GM13977 (cell line): ENCODE data around the gene C1QTNF5.

Experiments
- DNase-seq: peaks from one replicate; pipeline ENCODE4 v3.0.0; 2012; ENCODE audit warnings: low spot score
- CTCF ChIP-seq: IDR thresholded peaks from 2 replicates; pipeline ENCODE4 v1.5.1; 2012; ENCODE audit warnings: mild to moderate bottlenecking, control low read depth; ENCODE audit not compliant: insufficient read depth; ENCODE audit errors: extremely low read depth, missing control alignments
- in situ Hi-C: fragments of 300-500 bp; cut with MboI; formaldehyde crosslinking; loops from one replicate; pipeline ENCODE4 v1.12.0; 2022; ENCODE audit warnings: low sequenced_read_pairs, low pct_unique_long_range_greater_than_20kb, mixed read lengths, inconsistent platforms; ENCODE audit not compliant: unreplicated experiment

The C1QTNF5 gene

GRCh38 chr11:119309953-119310681 is 30.6 kb downstream of the C1QTNF5 start:
- no peak for DNase-seq
- in situ Hi-C loops = no loop called here
- no peak for TF ChIP-seq CTCF

GRCh38 chr11:119309411-119309810 is 31.3 kb downstream of the C1QTNF5 start:
- no peak for TF ChIP-seq CTCF
- in situ Hi-C loops = no loop called here
- DNase-seq = no peak

GRCh38 chr11:119307974-119308373 is 32.7 kb downstream of the C1QTNF5 start:
- no peak for TF ChIP-seq CTCF
- no peak for DNase-seq
- in situ Hi-C loops = no loop called here

GRCh38 chr11:119307219-119307618 is 33.5 kb downstream of the C1QTNF5 start:
- in situ Hi-C loops = no loop called here
- peak; percentile 21 for TF ChIP-seq CTCF
- no peak for DNase-seq

- in situ Hi-C loops = no loop called here
- TF ChIP-seq CTCF = no peak
- no peak for DNase-seq
These were observed 34.3 kb downstream of the C1QTNF5 start for GRCh38 chr11:119306373-119306890.

GRCh38 chr11:119305556-119306372 is 34.9 kb downstream of the C1QTNF5 start:
- TF ChIP-seq CTCF = no peak
- in situ Hi-C loops = no loop called here
- DNase-seq = no peak
